Measurements from ENCODE around the gene ATF2. TPM values are rescaled to one million over a fixed set of nuclear protein-coding genes. Genes with fewer than 3 reads are reported as not detected.

The ATF2 gene
- total and polyA plus RNA-seq, 5 donors from 2014 or later, result 22.3 to 62.6 (median 39.6) TPM

- peaks cover 0 to 7% (median 4%) of the 10 kb centered on the region in 4 donors for H3K4me1 Mint-ChIP-seq
- no peak for ATAC-seq (ENCODE audit: low read depth in 2 of 2)
- H3K4me3 Mint-ChIP-seq, result no peak overlapping the region
- Histone ChIP-seq H3K27ac (ENCODE audit: insufficient read depth, low read length, poor library complexity, severe bottlenecking) (no peak overlapping the region), H3K36me3 (ENCODE audit: control insufficient read depth, insufficient read depth, low read length) (peaks cover 65% of the 10 kb centered on the region), H3K4me3 (ENCODE audit: low read depth, low read length) (no peak overlapping the region), H3K27me3 (ENCODE audit: control insufficient read depth, insufficient read depth, low read length) (no peaks in the 10 kb centered on the region), H3K4me1 (ENCODE audit: control insufficient read depth, insufficient read depth, low read length, poor library complexity, severe bottlenecking) (no peaks in the 10 kb centered on the region), H3K9me3 (ENCODE audit: control insufficient read depth in 2 of 2, low read length in 2 of 2) (no peaks in the 10 kb centered on the region)
- peaks cover 58% of the 10 kb centered on the region for H3K36me3 Mint-ChIP-seq
- H3K27me3 Mint-ChIP-seq, result no peaks in the 10 kb centered on the region
- DNase-seq, result no peak
- peaks cover 0 to 4% (median 0%) of the 10 kb centered on the region in 7 donors for H3K9me3 Mint-ChIP-seq
- peak overlapping the region in 1 of 3 donors; percentile 56 for H3K27ac Mint-ChIP-seq
Observed at GRCh38 chr2:175080479-175080878, 87.5 kb downstream of the ATF2 start.

DNA sequence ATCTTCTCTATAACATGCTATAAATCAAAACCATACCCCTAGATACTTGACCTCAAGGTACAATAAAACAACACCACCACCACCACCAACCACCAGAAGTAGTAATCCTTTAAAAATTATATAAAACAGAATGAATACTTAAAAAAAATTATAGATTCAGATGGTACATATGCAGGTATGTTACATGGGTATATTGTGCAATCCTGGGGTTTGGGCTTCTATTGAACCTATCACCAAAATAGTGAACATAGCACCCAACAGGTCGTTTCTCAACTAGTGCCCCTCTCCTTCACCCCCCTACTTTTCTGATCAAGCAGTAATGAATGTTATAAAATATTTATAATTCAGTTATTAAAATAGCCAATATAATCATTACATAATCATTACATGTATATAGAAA, 91.7 kb downstream of the ATF2 start:
- Histone ChIP-seq H3K4me1 (ENCODE audit: control insufficient read depth, insufficient read depth, low read length, poor library complexity, severe bottlenecking) (no peaks in the 10 kb centered on the region), H3K9me3 (ENCODE audit: control insufficient read depth in 2 of 2, low read length in 2 of 2) (no peaks in the 10 kb centered on the region), H3K27ac (ENCODE audit: insufficient read depth, low read length, poor library complexity, severe bottlenecking) (no peak overlapping the region), H3K27me3 (ENCODE audit: control insufficient read depth, insufficient read depth, low read length) (no peaks in the 10 kb centered on the region), H3K36me3 (ENCODE audit: control insufficient read depth, insufficient read depth, low read length) (peaks cover 61% of the 10 kb centered on the region), H3K4me3 (ENCODE audit: low read depth, low read length) (no peak overlapping the region)
- no peaks in the 10 kb centered on the region for H3K9me3 Mint-ChIP-seq
- ATAC-seq (ENCODE audit: low read depth in 2 of 2), result no peak
- no peak for DNase-seq
- peaks cover 58% of the 10 kb centered on the region for H3K36me3 Mint-ChIP-seq
- no peak overlapping the region for H3K27ac Mint-ChIP-seq
- peaks cover 0 to 5% (median 3%) of the 10 kb centered on the region in 4 donors for H3K4me1 Mint-ChIP-seq
- H3K4me3 Mint-ChIP-seq, result no peak overlapping the region
- no peaks in the 10 kb centered on the region for H3K27me3 Mint-ChIP-seq

DNA sequence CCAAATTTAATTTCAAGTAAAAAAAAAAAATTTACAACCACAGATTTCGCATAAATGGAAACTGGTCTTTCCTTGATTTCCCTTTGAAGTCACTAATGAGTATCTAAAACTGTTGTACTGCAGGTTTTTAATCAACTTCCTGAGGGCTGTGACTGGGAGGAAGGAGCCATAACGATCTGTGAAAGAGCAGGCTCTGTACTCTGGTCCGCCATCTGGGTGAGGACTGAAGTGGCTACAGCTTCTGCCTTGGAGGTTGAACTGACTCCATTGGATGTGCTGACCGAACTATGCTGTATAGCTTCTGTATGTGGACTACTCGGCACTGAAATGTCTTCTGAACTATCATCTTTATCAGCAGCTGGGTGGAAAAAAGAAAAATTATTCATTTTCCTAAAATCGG, 93.5 kb downstream of the ATF2 start:
- Mint-ChIP-seq H3K4me3 (no peak overlapping the region), H3K27ac (peak overlapping the region in 1 of 3 donors; percentile 43), H3K9me3 (no peaks in the 10 kb centered on the region), H3K4me1 (peaks cover 0 to 8% (median 3%) of the 10 kb centered on the region in 4 donors), H3K36me3 (peaks cover 51% of the 10 kb centered on the region), H3K27me3 (no peaks in the 10 kb centered on the region)
- ATAC-seq (ENCODE audit: low read depth in 2 of 2), result no peak
- no peak for DNase-seq
- no peak overlapping the region for H3K4me3 ChIP-seq (ENCODE audit: low read depth, low read length)
- H3K4me1 ChIP-seq (ENCODE audit: control insufficient read depth, insufficient read depth, low read length, poor library complexity, severe bottlenecking), result no peaks in the 10 kb centered on the region
- H3K36me3 ChIP-seq (ENCODE audit: control insufficient read depth, insufficient read depth, low read length), result peaks cover 43% of the 10 kb centered on the region
- H3K9me3 ChIP-seq (ENCODE audit: control insufficient read depth in 2 of 2, low read length in 2 of 2), result no peaks in the 10 kb centered on the region
- H3K27ac ChIP-seq (ENCODE audit: insufficient read depth, low read length, poor library complexity, severe bottlenecking), result no peak overlapping the region
- no peaks in the 10 kb centered on the region for H3K27me3 ChIP-seq (ENCODE audit: control insufficient read depth, insufficient read depth, low read length)

- no peaks in the 10 kb centered on the region for H3K9me3 ChIP-seq (ENCODE audit: control insufficient read depth in 2 of 2, low read length in 2 of 2)
- no peaks in the 10 kb centered on the region for H3K4me1 ChIP-seq (ENCODE audit: control insufficient read depth, insufficient read depth, low read length, poor library complexity, severe bottlenecking)
- Mint-ChIP-seq H3K4me1 (peaks cover 0 to 8% (median 6%) of the 10 kb centered on the region in 4 donors), H3K4me3 (no peak overlapping the region), H3K9me3 (no peaks in the 10 kb centered on the region), H3K27me3 (no peaks in the 10 kb centered on the region), H3K36me3 (peaks cover 58% of the 10 kb centered on the region), H3K27ac (peak overlapping the region in 1 of 3 donors; percentile 64)
- H3K27me3 ChIP-seq (ENCODE audit: control insufficient read depth, insufficient read depth, low read length), result no peaks in the 10 kb centered on the region
- peaks cover 6% of the 10 kb centered on the region for H3K36me3 ChIP-seq (ENCODE audit: control insufficient read depth, insufficient read depth, low read length)
- no peak overlapping the region for H3K4me3 ChIP-seq (ENCODE audit: low read depth, low read length)
- H3K27ac ChIP-seq (ENCODE audit: insufficient read depth, low read length, poor library complexity, severe bottlenecking), result no peak overlapping the region
- ATAC-seq (ENCODE audit: low read depth in 2 of 2), result no peak
- DNase-seq, result no peak
Observed at GRCh38 chr2:175068534-175068933, 99.5 kb downstream of the ATF2 start.

GRCh38 chr2:175066411-175066810, 101.6 kb downstream of the ATF2 start:
- Mint-ChIP-seq H3K27ac (peak overlapping the region in 1 of 3 donors; percentile 58), H3K4me3 (no peak overlapping the region), H3K4me1 (peaks cover 4 to 11% (median 6%) of the 10 kb centered on the region in 4 donors), H3K9me3 (no peaks in the 10 kb centered on the region), H3K27me3 (no peaks in the 10 kb centered on the region), H3K36me3 (peaks cover 55% of the 10 kb centered on the region)
- Histone ChIP-seq H3K4me3 (ENCODE audit: low read depth, low read length) (no peak overlapping the region), H3K36me3 (ENCODE audit: control insufficient read depth, insufficient read depth, low read length) (peaks cover 2% of the 10 kb centered on the region), H3K4me1 (ENCODE audit: control insufficient read depth, insufficient read depth, low read length, poor library complexity, severe bottlenecking) (no peaks in the 10 kb centered on the region), H3K9me3 (ENCODE audit: control insufficient read depth in 2 of 2, low read length in 2 of 2) (no peaks in the 10 kb centered on the region), H3K27ac (ENCODE audit: insufficient read depth, low read length, poor library complexity, severe bottlenecking) (no peak overlapping the region), H3K27me3 (ENCODE audit: control insufficient read depth, insufficient read depth, low read length) (no peaks in the 10 kb centered on the region)
- DNase-seq, result no peak
- no peak for ATAC-seq (ENCODE audit: low read depth in 2 of 2)

DNA sequence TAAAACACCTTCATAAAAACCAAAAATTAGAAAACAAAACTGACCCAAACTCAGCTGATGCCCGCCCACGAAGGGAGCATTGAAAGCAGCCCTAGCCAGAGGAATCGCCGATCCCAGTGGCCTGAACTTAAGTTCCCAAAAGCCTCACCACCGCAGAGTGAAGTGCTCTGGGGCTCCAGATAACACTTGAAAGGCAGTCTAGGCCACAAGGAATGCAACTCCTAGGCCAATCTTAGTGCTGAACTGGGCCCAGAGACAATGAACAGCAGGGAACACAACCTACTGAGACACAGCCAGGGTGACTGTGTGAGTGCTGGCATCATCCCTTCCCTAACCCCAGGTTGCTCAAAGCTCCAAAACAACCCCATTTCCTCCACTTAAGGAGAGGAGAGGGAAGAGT, 103.2 kb downstream of the ATF2 start:
- Mint-ChIP-seq H3K4me3 (no peak overlapping the region), H3K9me3 (no peaks in the 10 kb centered on the region), H3K4me1 (peaks cover 0 to 11% (median 6%) of the 10 kb centered on the region in 4 donors), H3K27ac (no peak overlapping the region), H3K27me3 (no peaks in the 10 kb centered on the region), H3K36me3 (peaks cover 58% of the 10 kb centered on the region)
- no peak overlapping the region for H3K4me3 ChIP-seq (ENCODE audit: low read depth, low read length)
- H3K4me1 ChIP-seq (ENCODE audit: control insufficient read depth, insufficient read depth, low read length, poor library complexity, severe bottlenecking), result no peaks in the 10 kb centered on the region
- no peak overlapping the region for H3K27ac ChIP-seq (ENCODE audit: insufficient read depth, low read length, poor library complexity, severe bottlenecking)
- H3K36me3 ChIP-seq (ENCODE audit: control insufficient read depth, insufficient read depth, low read length), result peaks cover 2% of the 10 kb centered on the region
- no peaks in the 10 kb centered on the region for H3K9me3 ChIP-seq (ENCODE audit: control insufficient read depth in 2 of 2, low read length in 2 of 2)
- DNase-seq (no peak), ATAC-seq (ENCODE audit: low read depth in 2 of 2) (no peak)
- H3K27me3 ChIP-seq (ENCODE audit: control insufficient read depth, insufficient read depth, low read length), result no peaks in the 10 kb centered on the region

DNA sequence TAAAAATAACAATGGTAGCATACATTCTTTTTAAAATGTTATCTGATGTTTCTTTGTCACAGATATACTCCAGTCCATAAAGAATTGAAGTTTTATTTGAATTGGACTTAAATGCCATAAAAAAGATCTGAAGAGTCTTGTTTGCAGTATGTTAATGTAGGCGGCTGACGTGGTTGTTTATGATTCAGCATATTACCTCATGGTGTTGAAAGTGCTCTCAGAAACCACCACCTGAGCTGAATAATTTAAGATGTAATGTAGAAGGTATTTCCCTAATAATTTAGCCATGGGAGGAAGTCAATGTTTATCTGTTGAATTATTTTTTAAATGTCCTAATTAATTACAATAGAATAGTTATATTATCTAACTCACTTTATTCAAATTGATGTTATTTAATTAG, 104.3 kb downstream of the ATF2 start:
- Histone ChIP-seq H3K27me3 (ENCODE audit: control insufficient read depth, insufficient read depth, low read length) (no peaks in the 10 kb centered on the region), H3K4me3 (ENCODE audit: low read depth, low read length) (no peak overlapping the region), H3K27ac (ENCODE audit: insufficient read depth, low read length, poor library complexity, severe bottlenecking) (no peak overlapping the region), H3K9me3 (ENCODE audit: control insufficient read depth in 2 of 2, low read length in 2 of 2) (no peaks in the 10 kb centered on the region), H3K4me1 (ENCODE audit: control insufficient read depth, insufficient read depth, low read length, poor library complexity, severe bottlenecking) (no peaks in the 10 kb centered on the region), H3K36me3 (ENCODE audit: control insufficient read depth, insufficient read depth, low read length) (peaks cover 9% of the 10 kb centered on the region)
- Mint-ChIP-seq H3K27ac (no peak overlapping the region), H3K9me3 (peaks cover 0 to 2% (median 0%) of the 10 kb centered on the region in 7 donors), H3K4me3 (no peak overlapping the region), H3K36me3 (peaks cover 55% of the 10 kb centered on the region), H3K27me3 (no peaks in the 10 kb centered on the region), H3K4me1 (peaks cover 0 to 12% (median 6%) of the 10 kb centered on the region in 4 donors)
- ATAC-seq (ENCODE audit: low read depth in 2 of 2) (no peak), DNase-seq (no peak)

DNA sequence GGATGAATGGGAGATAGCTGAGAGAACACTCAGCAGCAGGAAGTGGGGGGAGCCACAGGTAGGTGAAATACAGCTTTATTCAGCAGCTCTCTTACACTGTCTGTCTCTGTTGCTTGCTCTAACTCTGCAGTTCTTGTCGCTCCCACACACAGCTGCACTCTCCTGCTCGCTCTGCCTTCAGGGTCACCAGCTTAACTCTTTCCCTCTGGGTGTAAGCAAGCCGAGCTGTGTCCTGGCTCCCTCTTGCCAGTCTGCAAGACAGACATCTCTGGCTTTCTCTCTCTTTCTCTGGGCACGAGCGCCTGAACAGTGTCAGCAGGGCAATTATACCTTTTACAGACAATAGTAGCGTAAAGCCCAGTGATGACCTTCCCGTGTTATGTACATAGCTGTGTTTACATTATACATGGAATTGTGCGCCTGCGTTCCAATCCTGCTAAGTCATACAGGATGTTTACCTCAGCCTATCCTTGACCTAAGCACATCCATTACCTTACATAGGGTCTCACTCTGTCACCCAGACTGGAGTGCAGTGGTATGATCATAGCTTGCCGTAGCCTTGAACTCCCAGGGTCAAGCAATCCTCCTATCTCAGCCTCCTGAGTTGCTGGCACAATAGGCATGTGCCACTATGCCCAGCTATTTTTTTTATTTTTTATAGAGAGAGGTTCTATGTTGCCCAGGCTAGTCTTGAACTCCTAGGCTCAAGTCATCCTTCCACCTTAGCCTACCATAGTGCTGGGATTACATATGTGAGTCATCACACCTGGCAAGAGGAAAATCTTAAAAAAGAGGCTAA, 105.0 kb downstream of the ATF2 start:
- H3K27ac Mint-ChIP-seq, result no peak overlapping the region

More for the DNA sequence above, 105.0 kb downstream of the ATF2 start:
- Histone ChIP-seq H3K36me3 (ENCODE audit: control insufficient read depth, insufficient read depth, low read length) (peaks cover 10% of the 10 kb centered on the region), H3K4me1 (ENCODE audit: control insufficient read depth, insufficient read depth, low read length, poor library complexity, severe bottlenecking) (no peaks in the 10 kb centered on the region), H3K27me3 (ENCODE audit: control insufficient read depth, insufficient read depth, low read length) (no peaks in the 10 kb centered on the region), H3K27ac (ENCODE audit: insufficient read depth, low read length, poor library complexity, severe bottlenecking) (no peak overlapping the region), H3K9me3 (ENCODE audit: control insufficient read depth in 2 of 2, low read length in 2 of 2) (no peaks in the 10 kb centered on the region), H3K4me3 (ENCODE audit: low read depth, low read length) (no peak overlapping the region)
- Mint-ChIP-seq H3K9me3 (peaks cover 0 to 2% (median 0%) of the 10 kb centered on the region in 7 donors), H3K27me3 (no peaks in the 10 kb centered on the region), H3K4me1 (peaks cover 0 to 12% (median 6%) of the 10 kb centered on the region in 4 donors), H3K4me3 (no peak overlapping the region), H3K36me3 (peaks cover 49% of the 10 kb centered on the region)
- ATAC-seq (ENCODE audit: low read depth in 2 of 2), result no peak
- no peak for DNase-seq

All from CD4-positive, CD25-positive, alpha-beta regulatory T cell (primary cell).